SK-N-SH (cell line): ENCODE results near the gene TRDMT1.

Experiments used
- POLR2AphosphoS5 ChIP-seq: IDR thresholded peaks from 2 replicates; pipeline ENCODE4 v1.6.1; 2012; ENCODE audit warnings: low read depth, low read length
- TF ChIP-seq, protein P1 (sequence below): IDR thresholded peaks from 2 replicates; pipeline ENCODE4 v1.6.1; 2012; ENCODE audit warnings: mild to moderate bottlenecking, low read depth, low read length, moderate library complexity

DNA sequence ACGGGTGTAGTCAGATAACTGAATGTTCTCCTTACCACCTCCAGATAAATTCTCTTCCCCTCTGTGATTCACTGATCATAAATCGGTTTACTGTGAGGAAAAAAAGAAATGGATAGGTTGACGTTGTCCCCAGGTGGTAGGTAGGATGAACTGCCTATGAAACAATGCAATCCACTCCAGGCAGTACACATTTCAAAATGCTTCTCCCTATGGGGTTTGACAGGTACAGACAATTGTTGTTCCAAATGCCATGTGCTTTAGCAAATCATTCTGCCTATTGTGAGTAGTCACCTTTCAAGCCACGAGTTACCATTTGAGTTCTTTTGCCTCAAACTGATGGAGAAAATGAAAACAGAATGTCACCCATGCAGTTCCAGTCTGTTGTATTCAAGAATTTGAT lies 48.3 kb upstream of the TRDMT1 start:
- TF ChIP-seq POLR2AphosphoS5: no peak
- TF ChIP-seq, protein P1, sequence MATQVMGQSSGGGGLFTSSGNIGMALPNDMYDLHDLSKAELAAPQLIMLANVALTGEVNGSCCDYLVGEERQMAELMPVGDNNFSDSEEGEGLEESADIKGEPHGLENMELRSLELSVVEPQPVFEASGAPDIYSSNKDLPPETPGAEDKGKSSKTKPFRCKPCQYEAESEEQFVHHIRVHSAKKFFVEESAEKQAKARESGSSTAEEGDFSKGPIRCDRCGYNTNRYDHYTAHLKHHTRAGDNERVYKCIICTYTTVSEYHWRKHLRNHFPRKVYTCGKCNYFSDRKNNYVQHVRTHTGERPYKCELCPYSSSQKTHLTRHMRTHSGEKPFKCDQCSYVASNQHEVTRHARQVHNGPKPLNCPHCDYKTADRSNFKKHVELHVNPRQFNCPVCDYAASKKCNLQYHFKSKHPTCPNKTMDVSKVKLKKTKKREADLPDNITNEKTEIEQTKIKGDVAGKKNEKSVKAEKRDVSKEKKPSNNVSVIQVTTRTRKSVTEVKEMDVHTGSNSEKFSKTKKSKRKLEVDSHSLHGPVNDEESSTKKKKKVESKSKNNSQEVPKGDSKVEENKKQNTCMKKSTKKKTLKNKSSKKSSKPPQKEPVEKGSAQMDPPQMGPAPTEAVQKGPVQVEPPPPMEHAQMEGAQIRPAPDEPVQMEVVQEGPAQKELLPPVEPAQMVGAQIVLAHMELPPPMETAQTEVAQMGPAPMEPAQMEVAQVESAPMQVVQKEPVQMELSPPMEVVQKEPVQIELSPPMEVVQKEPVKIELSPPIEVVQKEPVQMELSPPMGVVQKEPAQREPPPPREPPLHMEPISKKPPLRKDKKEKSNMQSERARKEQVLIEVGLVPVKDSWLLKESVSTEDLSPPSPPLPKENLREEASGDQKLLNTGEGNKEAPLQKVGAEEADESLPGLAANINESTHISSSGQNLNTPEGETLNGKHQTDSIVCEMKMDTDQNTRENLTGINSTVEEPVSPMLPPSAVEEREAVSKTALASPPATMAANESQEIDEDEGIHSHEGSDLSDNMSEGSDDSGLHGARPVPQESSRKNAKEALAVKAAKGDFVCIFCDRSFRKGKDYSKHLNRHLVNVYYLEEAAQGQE: no peak
